Measurements from ENCODE around the gene DNM3.

DNM3 gene

DNA sequence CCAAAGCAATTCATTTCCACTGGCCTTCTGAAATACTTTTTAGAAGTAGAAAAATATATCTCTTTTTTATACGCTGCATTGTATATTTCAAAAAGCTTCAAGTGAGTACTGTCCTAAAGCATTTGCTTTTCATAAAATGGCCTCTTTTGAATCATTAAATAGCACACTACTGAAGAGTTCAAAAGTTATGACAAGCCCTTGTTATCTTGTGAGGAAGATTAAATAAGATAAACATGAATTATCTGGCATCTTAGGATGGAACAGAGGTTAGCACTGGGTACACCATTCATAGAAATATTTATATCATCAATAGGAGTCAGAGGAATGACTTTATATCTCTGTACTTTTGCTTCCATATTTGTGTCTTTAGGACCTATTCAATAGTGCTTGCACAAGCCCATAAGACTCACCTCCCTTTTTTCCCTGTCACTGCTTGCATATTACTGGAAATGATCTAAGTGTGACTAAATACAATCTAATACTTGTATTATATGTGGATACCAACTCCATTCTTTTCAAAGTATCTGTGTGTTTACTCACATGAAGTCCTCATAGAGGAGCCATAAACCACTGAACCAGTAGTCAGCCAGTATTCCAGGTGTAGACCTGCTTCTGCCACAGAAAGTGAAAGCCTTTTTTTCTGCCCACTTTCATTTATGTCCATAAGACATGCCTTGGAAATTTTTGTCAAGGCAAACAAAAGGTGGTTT lies 305.0 kb downstream of the DNM3 start:
- DNase-seq: no peak

DNA sequence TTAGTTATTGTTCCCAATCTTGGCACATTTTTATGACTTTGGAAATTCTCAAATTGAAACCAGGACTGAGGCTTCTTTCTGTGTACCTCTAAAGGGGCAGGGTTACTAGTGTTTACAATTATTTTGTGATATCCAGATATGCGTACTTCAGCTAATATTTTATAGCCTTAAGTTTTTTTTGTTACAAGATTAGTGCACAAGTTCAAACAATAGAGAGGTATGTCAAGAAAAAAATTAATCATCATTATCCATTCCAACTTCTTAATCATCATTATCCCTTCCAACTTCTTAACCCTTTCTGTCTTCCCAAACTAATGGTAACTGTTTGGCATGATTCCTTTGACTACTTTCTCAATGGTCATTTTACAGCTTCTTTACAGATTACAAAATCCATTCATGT lies 306.2 kb downstream of the DNM3 start:
- DNase-seq: no peak

DNA sequence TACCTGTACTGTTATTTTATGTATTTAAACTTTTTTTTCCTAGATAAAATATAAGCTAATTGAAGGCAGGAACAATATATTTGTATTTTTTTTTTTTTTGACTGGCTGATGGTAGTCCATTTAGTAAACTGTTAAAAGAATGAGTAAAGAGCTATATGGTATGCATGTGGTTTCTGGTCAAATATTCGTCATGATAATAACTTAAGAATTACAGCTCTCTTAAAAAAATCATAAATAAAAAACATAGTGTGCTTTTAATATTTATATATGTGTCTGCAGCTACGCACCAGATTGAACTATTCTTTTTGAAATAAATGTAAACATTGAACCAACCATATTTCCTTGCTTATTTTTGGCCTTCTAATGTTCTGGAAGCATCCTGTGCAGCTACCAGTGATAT lies 306.9 kb downstream of the DNM3 start:
- DNase-seq: no peak

DNA sequence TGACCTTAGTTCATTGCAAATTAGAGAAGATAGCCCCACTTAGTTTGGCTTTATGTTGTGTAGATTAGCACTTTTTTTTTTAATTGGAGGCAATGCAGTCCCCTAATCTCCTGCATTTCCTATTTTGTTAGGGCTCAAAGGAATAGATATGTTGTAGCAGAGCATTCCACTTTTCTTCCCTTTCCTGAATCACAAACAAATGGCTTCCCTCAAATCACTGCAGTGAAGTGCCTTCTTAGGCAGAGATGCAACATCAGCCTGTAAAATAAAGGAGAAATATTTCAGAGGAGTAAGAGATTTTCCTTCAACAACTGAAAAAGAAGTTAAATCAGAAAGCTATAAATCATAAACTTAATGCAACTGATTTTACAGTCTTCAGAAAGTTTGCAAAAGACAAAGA lies 307.4 kb downstream of the DNM3 start:
- no peak for DNase-seq

DNA sequence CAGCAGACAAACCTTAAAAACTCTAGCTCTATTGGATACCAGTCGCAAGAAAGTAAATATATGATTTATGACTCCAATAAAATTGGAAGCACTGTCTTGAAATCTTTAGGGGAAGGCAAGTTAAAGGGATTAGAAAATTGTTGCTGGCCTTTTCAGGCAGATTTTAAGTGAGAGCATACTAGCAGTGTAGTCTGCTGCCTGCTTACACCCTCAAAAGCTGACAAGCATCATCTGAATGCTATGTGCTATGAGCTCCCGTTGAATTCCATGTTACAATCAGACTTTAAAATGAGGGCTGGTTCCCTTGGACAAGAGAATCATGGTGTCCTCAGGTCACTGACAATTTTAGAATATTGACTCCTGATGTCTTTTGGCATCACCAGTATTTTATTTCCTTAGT lies 308.0 kb downstream of the DNM3 start:
- DNase-seq: no peak

DNA sequence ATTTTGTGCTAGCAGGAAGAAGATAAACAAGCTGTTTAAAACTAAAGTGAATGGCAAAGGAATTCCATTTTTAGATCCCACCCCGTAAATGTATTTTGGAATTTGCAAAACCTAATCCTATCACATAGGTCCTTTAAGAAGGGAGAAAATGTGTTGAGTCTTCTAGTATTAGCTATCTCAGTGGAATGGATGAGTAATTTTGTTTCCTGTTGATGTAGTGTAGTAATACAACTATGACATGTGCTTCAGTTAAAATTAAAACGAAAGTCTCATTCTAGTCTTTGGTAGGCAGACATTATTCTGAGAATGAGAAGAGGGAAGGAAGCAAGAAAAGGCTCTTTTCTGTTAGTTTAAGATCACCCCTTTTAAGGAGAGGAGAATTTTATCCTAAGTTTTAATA lies 313.3 kb downstream of the DNM3 start:
- DNase-seq: no peak

DNA sequence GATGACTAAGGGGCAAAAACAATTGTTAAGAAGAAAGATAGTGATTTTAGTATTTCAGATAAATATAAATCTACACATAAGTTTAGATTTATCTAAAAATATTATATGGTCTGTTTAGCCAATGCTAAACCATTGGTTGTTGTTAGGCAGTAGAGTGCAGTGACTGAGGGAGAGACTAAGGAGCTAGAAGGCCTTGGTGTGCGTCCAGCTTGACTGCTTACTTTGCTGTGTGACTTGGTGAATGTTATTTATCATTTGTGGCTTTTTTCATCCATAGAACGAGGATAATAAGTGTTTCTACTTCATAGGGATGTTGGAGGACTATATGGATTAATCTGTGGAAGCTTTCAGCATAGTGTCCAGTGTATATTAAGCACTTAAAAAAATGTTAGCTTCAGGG lies 314.5 kb downstream of the DNM3 start:
- DNase-seq: no peak

DNA sequence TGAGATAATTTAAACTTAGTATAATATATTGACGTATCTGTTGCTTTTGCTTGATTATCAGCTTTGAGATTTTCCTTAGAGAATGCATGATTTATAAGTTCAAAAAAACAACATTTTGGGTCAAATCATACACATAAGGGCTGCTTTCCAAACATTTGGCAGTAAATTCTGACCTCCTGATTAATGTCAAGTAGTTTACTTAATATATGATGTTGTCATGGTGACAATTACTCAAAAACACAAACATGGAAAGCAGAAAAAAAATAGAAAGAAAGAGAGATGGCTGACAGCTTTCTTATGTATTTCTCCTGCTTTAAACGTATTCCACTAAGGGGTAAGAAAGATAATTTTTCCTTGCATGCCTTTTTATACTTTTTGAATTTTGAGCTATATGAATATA lies 320.9 kb downstream of the DNM3 start:
- DNase-seq: no peak

DNA sequence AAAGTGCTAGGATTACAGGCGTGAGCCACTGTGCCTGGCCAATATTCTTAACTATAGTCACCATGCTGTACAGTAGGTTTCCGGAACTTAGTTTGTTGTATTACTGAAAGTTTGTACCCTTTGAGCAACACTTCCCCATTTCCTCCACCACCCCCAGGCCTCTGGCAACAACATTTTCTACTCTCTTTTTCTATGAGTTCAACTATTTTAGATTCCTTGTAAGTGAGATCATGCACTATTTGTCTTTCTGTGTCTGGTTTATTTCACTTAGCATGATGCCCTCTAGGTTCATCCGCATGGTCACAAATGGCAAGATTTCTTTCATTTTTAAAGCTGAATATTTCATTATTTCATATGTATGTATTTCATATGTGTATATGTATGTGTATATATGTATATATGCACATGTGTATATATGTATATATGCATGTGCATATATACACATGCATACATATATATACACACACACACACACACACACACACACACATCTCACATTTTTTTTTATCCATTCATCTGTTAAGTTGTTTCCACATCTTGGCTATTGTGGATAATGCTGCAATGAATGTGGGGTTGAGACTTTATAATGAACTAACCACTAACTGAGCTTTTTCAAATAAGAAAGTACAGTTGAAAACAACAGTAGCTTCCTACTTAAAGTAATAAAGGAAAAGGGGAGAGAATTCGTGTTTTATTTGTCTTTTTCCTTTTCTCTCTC lies 322.4 kb downstream of the DNM3 start:
- no peak for DNase-seq

DNA sequence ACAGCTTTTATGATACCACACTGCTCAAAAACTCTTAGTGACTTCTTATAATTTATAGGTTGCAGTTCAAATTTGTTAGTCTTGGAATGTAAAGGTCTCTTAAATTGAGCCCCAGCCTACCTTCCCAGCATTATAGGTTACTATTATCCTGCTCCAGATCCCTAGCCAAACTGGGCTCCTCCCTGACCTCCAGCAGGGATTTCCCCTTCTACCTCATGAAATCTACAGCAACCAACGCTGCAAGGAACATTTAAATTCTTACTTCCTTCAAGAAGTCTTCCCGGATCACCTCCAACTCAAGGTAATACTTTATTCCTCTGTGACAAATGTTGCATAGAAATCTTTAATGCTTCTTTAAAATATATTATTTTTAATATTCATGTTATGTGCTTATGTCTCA lies 324.1 kb downstream of the DNM3 start:
- DNase-seq: no peak

DNA sequence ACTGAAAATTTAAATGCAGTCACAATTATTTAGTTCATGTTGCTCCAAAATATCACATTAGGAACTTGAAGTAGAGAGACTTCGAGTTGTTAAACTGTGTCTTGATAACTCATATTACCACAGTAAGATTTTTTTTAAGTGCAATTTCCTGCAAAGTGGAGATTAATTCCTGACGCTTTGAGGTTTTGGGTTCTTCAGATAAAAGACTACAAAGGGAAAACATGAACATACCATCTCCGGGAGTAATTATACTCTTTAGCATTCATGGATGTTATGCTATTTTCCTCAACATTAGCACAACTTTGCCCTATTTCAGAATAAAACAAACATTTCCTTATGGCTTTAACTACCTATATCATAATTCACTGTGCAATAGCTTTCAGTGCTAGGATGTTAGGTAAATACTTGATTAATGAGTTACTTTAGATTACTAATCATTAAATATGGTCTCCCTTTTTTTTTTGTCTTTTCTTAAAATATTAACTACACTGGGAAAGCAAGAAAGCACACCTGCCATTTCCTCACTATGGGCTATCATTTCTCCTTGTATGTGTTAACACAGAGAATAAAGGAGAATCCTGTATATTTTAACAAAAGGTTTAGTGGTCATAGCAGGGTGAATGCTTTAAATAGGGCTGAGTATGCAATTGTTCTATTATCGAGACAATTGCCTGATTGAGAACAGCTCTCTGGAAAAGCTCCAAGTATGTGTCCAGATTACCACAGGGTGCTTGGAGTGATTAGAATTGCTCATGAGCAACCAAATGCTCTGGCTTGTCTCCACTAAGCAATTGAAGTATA lies 326.7 kb downstream of the DNM3 start:
- peak; percentile 84 for DNase-seq

DNA sequence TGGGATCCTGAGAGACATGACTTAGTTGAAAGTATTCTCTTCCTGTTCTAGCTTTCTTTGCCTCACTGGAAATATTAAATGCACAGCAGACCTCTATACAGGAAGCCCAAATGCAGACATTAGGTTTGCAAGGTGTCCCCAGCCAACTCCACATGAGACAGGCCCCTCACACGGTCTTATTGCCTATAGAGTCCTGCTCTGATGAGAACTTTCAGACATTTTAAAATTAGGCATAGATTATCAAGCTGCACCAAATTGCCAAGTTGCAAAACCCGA lies 327.2 kb downstream of the DNM3 start:
- no peak for DNase-seq

DNA sequence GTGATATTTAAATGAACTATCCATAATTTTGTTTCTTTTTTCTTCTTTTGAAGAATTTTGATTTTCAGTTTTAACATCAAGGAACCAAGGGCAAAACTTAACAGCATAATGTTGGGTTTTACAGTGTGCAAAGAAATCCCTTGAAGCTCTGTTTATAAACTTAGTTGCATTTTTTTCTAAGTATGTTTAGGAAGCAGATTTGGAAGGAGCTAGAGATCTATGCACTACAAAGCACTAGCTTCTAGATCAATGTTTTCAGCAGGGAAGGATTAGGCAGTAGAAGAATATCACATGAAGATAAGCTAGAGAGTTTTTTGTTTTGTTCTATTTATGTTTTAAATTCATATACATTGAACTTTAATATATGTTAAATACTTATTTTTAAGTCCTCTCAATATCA lies 328.5 kb downstream of the DNM3 start:
- DNase-seq: no peak

DNA sequence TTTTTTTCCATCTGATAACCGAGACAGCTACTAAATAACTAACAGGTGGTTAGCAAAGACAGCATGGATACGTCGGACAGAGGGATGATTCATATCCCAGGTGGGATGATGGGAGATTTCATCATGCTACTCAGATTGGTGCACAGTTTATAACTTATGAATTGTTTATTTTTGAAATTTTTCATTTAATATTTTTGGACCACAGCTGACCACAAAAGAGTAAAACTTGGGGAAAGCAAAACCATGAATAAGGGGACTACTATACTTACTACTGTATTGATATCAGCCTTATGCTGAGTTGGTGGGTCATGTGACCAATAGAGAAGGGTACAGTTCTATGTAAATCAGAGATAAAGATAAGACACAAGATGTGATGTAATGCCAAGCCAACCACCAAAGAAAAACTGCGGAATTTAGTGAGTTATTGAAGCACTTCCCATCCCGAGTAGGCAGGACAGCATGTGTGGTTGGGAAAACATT lies 331.1 kb downstream of the DNM3 start:
- DNase-seq: no peak

DNA sequence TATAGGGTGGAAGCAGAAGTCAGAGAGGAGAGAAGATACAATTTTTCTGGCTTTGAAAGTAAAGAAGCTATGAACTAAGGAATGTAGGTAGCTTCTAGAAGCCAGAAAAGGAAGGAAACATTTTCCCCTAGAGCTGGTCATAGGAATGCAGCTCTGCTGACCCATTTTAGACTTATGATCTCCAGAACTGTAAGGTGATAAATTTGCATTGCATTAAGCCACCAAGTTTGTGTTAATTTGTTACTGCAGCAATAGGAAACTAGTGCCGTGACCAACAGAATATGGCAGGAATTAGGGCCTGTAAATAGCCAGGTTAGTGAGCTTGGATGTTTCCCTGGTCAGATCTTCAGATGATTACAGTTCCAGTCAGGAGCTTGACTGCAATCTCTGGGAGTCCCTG lies 334.9 kb downstream of the DNM3 start:
- DNase-seq: no peak

DNA sequence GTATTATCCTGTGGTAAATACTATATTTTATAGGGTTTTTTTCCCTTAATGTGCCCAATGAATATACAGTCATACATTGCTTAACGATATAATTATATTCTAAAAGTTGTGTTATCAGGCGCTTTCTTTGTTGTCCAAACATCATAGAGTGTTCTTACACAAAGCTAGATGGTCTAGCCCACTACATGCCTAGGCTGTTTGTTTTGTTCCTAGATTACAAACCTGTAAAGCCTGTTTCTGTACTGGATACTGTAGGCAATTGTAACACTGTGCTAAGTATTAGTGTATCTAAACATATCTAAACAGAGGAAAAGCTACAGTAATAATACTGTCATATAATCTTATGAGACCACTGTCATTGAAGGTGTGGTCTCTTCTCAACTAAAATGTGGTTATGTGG lies 336.6 kb downstream of the DNM3 start:
- no peak for DNase-seq

DNA sequence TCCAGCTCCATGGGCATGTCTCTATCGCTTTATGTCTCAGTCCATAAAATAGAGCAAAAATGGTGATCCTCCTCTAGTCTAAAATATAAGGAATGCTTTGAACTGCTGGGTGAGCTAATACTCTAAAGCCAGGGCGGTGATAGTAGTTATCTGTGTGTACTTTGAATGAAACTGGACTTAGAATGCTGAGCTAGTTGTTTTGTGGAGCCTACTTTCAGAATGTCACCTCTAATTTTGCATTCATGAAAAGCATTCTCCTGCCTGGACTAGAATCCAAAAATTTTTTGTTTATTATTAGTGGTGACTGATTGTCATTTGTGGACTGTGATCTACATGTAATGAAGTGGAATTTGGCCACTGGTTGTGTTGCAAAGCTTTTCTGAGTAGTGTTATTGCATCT lies 337.6 kb downstream of the DNM3 start:
- no peak for DNase-seq

DNA sequence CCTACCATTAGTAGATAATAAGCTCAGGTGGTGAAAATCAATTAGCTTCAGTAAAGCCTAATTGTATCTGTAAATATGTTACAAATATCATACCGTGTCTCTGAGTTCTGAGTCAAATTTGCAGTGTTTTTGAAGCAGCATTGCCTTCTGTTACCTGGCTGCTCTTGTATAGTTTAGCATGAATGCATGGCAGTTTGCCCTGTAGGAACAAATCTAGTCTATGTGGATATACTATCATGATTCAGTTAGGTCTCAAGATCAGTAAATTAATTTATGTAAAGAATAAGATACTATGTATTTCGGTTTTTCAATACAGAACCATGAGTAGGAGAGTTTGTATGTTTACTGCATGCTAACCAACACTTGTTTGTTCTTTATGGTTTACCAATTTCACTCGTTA lies 338.6 kb downstream of the DNM3 start:
- no peak for DNase-seq

DNA sequence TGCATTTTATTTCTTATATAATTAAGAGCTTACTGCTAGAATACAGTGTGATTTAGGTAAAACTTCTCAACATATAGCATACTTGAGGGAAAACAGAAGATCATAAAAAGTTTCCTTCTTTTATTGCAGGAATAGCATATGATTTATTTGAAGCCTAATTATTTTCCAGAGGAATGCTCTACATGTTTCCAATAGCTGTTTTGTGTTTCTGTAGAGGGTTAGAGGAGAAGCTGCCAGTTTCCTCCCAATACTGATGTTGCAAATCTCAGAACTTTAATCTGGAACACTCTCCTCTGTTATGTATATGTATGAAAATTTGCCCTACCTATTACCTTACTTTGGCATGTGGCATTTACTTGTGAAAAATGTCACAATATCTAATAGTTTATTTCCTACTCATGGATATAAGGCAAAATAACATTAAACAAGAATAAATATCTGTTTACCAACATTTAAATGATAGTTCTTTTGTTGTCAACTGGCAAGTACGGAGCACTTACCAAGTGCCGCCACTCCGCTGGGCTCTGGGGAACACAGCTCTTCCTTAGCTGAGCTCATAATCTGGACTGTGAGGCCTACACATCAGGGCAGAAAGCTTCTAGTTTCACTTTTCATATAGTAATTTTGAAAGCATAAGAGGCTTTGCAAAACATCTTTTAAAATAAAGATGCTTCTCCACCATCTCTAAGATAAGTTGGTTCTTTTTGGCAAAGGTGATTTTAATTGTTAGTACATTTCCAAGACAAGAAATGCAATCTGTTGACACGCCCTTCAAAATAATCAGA lies 339.4 kb downstream of the DNM3 start:
- no peak for DNase-seq

DNA sequence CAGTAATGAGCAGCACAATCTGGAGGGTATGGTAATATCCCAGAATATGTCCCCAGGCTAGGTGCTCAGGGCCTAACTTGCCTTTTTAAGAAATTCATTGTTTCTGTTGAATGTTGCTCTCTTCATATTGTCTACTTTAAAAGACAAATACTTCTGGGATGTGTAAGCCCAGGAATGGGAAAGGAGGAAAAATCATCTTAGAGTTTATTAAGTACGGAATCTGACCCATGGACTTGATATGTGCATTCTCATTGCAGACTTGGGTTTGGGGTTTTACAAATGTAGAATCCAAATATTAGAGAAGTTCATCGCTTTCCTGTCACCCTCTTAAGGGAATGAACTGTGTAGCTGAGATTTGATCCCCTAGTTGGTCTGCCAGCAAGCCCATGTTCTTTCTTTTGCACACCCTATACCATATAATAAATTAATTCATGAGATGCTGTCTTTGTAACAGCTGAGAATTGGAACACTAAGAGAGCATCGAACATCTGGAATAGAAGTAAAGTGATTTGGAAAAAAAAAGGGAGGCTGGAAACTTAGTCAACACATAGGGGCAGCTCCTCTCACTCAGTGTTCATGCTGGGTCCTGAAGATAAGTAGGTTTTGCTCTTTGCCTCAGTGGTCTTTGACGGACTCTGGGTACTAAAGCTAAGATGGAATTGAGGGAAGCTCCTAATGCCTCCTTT lies 343.4 kb downstream of the DNM3 start:
- no peak for DNase-seq

DNA sequence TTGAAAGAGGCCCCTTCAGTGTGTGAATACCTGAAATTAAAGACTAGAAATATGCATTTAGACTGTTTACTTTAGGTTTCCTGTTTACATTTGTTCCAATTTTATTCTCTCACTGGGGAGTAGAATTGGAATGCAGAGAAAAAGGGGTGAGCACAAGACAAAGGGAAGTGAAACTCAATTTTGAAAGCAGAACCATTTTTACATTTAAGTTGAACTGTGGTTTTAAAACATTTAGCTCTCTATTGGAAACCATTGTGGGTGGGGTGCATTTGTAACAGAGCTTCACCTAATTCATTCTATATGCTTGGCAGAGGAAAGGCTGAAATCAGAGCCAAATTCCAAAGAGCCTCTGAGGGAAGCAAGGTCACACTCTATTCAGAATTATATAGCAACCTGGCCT lies 343.9 kb downstream of the DNM3 start:
- DNase-seq: peak; percentile 7

DNA sequence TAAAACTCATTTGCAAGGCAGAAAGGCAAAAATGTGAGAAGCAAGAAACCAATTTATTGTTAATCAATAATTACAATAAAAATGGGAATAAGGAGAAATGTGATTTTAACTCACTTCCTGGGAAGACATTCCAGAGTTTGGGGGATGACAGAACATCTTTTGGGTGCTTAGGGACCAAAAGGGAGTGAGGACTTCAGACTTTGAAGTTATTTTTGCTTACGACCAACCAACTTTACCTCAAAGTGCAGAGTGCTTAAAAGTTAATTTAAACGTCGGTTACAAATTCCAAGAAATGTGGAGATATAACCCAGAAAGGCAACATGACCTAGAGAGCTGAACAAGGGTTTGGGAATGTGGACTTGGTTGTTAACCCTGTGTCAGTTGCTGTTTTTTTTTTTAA lies 344.7 kb downstream of the DNM3 start:
- DNase-seq: no peak

DNA sequence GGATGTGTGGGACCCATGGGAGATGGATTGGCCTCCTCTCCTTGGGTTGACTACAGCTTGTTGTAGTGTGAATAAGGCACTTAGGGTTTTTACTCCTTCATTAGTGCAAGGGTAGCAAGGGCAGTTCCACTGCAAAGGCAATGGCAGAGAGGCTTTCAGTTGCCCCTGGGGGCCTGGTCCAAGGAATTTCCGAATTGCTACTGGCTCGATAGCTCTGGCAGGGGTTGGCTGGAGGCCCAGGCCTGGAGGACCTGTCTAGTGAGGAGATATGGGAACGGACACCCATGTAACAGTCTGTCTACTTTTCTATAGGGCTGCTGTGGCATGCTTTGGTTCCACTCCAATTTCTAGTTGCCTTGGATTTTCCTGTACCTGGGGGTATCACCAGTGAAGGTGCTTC lies 360.3 kb downstream of the DNM3 start:
- no peak for DNase-seq
